GM21529 (cell line): ENCODE results near the gene CDH4.

Experiments used
- ATAC-seq: cut with Tn5 transposase; IDR thresholded peaks from one replicate; pipeline ENCODE4 v1.9.1; 2021; ENCODE audit not compliant: unreplicated experiment

The CDH4 gene

GRCh38 chr20:61636531-61637116, 384.6 kb downstream of the CDH4 start:
- no peak for ATAC-seq

GRCh38 chr20:61638802-61639585, 386.9 kb downstream of the CDH4 start:
- ATAC-seq = no peak

DNA sequence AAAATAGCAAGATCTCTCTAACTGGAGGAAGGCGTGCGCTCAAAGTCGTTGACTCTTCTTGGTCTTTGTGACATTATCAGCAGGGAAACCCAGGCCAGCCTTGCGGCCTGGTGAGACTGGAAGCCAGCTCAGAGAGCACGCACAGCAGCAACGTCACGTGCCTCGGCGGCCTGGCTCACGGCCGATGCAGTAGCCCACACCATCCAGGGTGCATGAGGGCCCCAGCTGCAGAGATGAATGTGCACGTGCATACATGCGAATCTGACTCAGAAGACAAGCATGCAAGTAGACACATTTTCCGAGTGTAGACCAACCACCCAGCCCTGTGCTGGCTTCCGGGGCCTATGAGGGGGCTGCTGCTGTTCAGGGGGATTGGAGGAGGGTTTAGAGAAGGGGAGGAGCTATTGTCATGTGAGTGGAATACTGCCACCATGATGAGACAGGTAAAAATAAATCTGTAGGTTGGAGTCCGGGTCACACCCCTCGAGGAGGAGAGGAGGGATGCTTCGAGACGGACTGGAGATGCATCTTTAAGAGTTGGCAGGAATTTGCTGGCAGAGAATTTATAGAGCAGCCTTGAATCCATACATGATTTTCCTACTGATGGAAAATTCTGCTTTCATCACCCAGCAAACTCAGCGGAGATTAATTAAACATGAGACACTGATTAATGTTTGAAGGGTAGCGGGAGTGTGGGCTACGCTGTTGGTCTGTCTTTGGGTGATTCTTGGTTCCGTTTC, 388.2 kb downstream of the CDH4 start:
- ATAC-seq = no peak

GRCh38 chr20:61640871-61641245, 388.8 kb downstream of the CDH4 start:
- ATAC-seq = no peak

- no peak for ATAC-seq
Observed at GRCh38 chr20:61643656-61644377, 391.8 kb downstream of the CDH4 start.

DNA sequence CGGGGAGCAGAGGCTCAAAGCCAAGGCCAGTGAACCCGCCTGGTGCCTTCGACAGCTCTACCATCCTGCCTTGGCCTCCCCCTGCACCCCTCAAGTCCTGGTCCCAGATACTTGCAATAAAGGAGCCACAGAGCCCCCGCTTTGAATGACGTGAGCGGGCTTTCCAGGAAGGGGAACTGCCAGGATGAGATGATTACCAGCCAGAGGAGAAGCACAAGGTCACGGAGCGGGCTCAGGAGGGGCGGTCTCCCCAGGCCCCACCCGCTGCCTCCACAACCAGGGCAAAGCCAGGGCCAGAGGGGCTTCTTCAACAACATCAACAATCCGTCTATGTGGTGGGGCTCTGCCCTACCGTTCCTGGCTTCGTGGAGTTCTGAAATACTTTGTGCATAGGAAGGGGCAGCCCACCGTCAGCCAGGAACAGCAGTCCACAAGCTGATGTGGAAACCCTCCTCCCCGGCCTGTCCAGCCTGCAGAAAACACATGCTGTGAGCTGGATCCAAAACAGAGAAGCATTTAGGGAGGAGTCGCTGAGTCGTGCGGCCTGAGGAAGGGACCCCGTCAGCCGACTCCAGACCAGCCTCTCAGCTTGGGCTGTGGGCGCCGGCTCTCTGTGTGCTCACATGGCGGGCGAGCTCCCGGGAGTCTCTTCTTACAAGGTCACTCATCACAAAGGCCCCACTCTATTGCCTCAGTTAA, 392.5 kb downstream of the CDH4 start:
- ATAC-seq = no peak

DNA sequence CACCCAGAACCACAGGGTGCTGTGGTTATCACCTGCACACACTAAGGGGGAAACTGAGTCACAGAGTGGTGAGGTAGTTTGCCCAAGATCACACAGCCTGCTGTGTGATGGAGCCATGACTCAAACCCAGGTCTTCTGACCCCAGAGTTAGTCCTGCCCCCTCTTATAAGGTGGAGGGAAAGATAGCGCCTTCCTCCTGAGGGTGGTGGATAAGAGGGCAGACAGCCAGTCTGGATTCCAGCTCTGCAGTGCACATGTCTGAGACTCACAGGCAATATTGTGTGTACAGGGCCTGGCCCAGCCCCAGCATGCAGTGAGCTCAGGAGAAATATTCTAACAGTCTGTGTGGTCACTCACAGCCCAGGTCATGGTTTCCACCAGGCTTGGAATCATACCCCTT, 393.7 kb downstream of the CDH4 start:
- no peak for ATAC-seq

DNA sequence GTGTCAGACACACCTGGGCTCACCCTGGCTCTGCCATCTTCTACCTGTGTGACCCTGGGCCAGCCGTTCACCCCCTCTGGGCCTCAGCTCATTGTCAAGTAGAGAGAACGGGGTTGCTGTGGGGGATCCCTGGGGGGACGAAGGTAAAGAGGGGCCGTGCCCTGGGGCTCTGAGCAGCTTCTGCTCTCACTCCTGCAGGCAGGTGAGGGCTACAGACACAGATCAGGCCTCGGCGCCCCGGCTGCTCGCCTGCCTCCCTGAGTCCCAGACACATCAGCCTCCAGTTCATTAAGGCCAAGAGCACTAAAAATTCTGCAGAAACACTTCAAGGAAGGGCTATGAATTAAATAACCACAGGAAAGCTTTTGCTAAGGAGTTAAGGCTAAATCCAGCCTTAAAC, 394.4 kb downstream of the CDH4 start:
- no peak for ATAC-seq

DNA sequence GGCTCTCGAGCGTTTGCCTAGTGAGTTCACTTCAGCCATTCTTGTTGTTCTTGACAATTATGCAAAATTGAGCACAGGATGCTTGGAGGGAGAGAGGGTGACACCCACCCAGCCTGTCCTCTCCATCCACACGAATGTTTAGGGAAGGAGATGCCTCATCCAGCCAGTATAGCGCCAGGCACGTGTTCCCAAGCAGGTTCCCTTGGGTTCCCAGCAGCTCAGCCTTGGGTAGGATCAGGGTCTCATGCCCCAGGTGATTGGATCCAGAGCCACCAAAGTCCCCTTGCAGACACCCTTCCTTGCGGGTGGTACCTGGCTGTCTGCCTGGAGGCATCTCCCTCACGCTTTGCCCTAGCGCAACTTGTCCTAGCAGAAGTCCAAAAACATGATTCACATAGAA, 394.9 kb downstream of the CDH4 start:
- ATAC-seq = no peak

DNA sequence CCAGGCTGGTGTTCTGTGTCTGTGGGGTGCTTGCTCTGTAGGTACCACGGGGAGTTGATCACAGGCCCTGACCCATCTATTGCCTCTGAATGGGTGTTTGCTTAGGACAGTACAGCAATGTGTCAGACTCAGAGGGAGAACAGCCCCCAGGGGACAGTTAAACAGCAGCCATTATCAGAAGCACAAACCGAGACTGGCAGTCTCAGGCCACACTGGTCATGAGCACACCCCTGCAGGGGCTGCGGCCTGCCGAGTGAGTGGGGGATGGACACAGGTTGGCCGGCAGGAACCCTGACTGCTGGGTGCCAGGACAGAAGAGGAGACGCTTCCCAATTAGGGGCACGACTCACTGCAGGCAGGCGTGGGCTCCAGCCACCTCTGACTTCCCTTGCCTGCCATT, 395.6 kb downstream of the CDH4 start:
- ATAC-seq = no peak

GRCh38 chr20:61649105-61649859, 397.2 kb downstream of the CDH4 start:
- ATAC-seq = no peak

GRCh38 chr20:61649860-61650162, 397.8 kb downstream of the CDH4 start:
- no peak for ATAC-seq

DNA sequence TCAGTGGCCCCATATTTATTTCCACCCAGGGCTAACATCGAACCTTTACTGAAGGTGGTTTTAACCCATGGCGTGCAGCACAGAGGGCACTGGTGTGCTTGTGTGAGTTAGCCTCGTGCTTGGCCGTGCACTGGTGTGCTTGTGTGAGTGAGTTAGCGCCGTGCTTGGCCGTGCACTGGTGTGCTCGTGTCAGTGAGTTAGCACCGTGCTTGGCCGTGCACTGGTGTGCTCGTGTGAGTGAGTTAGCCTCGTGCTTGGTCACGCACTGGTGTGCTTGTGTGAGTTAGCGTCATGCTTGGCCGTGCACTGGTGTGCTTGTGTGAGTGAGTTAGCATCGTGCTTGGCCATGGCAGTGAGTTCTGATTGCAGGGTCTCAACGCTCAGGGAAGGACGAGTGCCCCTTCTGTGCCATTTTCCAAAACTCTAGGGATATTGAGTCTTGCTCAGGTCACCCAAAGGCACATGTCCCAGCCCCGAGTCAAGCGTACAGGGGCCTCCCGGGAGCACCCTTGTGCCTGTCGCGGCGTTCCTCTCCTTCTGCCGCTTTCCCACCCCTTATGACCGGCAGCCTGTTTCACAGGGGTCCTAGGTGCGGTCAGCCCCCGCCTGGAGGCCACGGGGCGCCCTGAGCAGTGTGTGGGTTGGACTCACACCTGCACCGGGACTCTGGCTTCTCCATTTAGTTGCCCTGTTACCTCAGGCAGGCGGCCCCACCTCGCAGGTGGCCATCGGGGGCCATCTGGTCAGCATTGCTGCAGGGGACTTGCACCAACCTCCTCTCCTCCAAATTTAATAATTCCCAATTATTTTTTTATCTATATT, 399.1 kb downstream of the CDH4 start:
- no peak for ATAC-seq

DNA sequence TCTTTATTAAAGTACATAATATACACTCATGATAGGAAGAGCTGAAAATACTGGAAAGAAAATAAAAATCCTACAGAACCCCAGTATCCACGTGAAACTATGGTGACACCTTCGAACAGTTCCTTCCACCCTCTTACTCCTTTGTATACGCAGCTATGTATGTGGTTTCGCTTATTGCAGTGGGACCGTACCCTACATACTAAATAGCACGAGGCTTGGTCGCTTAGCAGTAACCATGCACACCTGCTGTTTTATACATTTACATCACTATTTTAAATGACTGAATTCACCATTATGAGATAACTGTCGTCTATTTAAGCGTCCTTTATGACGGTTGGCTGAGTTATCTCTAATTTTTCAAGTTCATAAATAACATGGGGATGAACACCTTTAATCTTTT, 400.1 kb downstream of the CDH4 start:
- ATAC-seq = no peak

GRCh38 chr20:61654726-61655125, 402.7 kb downstream of the CDH4 start:
- no peak for ATAC-seq

DNA sequence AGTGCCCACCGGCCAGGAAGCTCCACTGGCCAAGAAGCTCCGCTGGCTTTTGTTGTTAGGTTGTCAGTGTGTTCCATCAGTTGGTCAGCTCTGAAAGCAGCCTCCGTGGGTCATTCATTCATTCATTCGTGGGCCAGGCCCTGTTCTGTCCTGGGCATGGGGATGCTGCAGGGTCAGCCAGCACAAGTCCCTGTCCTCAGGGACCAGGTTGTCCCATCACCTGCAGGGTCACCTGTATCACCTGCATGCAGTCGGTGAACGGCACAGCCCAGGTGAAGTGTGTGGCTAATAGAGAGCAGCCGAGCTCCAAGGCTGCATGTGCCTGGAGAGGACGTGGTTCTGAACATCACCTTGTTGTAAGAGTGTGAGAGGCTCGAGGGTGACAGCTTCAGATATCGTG, 403.5 kb downstream of the CDH4 start:
- no peak for ATAC-seq

DNA sequence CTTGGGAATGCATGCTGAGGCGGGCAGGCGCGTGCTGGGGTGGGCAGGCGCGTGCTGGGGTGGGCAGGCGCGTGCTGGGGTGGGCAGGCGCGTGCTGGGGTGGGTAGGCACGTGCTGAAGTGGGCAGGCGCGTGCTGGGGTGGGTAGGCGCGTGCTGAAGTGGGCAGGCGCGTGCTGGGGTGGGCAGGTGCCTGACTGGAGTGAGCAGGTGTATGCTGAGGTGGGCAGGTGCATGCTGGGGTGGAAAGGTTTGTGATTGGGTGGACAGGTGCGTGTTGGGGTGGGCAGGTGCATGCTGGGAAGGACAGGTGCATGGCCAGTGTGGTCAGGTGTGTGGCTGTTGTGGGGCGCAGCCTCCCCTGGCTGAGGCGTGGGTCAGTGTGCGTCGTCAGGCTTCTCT, 404.1 kb downstream of the CDH4 start:
- ATAC-seq = no peak

- ATAC-seq = no peak
Observed at GRCh38 chr20:61657721-61658377, 405.8 kb downstream of the CDH4 start.

DNA sequence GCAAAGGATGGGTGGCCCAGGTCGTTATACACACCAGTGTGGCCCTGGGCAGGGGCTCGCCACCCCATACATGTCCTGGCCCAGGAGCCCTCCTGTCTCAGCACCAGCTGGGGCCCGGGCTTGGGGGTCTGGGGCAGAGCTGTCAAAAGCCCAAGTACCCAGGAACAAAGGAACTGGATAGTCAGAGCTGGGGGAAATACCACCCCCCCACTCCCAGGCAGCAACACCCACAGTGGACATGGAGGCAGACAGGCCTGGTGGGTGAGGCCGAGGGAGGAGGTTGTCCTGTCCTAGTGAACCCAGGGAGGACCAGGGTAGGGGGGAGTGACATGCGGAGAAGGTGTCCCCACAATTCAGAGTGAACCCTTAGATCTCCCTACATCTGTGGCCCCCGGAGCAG, 406.5 kb downstream of the CDH4 start:
- ATAC-seq = no peak
